Fibroblast of lung (primary cell): ENCODE measurements around the gene MTX3.

Experiments
- EZH2 ChIP-seq: IDR thresholded peaks from 2 replicates; pipeline ENCODE4 v1.5.1; 2012; ENCODE audit warnings: low read length, control low read depth, mild to moderate bottlenecking; ENCODE audit errors: missing control alignments
- TF ChIP-seq, protein P1 (sequence below), 2 donors: IDR thresholded peaks in 1 of 2; conservative IDR thresholded peaks in 1 of 2; 1 replicate in 1 of 2; 2 replicates in 1 of 2; pipeline ENCODE4 v1.5.1; 2011 to 2012; ENCODE audit warnings: low read length in 2 of 2, control low read depth in 1 of 2, inconsistent platforms in 1 of 2, low read depth in 1 of 2, mild to moderate bottlenecking in 1 of 2

DNA sequence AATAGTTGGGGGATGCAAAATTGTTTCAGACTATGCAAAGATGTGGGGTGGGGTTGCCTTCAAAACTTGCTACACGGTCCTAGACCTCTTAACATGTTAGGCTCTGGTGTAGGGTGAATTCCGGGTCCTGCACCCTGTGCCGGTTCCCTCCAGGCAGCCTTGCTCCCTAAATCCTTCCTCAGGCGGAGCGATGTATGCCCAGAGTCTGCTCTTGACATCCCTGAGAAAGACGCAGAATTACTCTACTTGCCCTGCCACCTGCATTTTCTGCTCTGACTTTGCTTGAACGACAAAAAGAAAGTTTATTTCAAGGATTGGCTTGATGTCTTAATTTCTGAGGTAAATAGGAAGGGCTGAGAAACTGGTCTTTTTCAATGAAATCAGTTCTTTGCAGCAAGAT lies 44.8 kb upstream of the MTX3 start:
- TF ChIP-seq, protein P1, sequence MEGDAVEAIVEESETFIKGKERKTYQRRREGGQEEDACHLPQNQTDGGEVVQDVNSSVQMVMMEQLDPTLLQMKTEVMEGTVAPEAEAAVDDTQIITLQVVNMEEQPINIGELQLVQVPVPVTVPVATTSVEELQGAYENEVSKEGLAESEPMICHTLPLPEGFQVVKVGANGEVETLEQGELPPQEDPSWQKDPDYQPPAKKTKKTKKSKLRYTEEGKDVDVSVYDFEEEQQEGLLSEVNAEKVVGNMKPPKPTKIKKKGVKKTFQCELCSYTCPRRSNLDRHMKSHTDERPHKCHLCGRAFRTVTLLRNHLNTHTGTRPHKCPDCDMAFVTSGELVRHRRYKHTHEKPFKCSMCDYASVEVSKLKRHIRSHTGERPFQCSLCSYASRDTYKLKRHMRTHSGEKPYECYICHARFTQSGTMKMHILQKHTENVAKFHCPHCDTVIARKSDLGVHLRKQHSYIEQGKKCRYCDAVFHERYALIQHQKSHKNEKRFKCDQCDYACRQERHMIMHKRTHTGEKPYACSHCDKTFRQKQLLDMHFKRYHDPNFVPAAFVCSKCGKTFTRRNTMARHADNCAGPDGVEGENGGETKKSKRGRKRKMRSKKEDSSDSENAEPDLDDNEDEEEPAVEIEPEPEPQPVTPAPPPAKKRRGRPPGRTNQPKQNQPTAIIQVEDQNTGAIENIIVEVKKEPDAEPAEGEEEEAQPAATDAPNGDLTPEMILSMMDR (conservative IDR thresholded peaks at IDR 0.05 in 1 of 2, IDR thresholded peaks at IDR 0.05 in 1 of 2; ENCODE audit: low read depth in 1 of 2, low read length in 2 of 2), result no peak
- peak; percentile 55 for TF ChIP-seq EZH2
